GM18858 (cell line): ENCODE measurements around the gene GPR158.

Experiments used
- ATAC-seq: cut with Tn5 transposase; IDR thresholded peaks from one replicate; pipeline ENCODE4 v1.9.1; 2021; ENCODE audit not compliant: unreplicated experiment

The GPR158 gene

DNA sequence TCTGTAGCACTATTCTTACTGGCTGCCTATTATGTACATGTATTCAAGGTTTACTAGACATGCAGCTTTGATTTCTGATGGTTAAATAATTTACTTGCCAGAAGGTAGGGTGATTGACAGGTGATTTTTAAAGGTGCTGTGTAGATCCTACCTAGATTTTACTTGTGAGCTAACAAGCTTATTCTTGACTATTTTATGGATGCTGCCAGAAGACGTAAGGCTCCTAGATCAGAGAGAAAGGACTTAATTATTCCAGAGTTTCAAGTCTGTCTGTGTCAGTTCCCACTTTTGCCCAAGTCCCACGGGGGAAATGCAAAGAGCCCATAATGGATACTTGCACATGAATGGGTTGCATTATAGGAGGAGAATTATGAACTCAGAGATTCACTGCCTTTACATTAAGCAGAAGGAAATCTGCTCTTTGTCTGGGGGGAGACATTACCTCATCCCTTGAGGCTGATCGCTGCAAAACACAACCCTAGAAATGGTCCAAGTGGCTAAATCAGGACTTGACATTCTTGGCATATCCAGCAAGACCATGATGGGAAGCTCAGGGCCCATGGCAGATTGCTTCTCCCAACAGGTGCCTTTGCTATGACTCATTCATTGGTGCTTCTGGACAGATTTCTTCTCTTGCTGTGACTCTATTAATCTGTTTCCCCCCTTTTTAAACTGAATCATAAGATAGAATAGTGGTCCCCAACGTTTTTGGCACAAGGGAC is 32.1 kb downstream of the GPR158 start:
- no peak for ATAC-seq

GRCh38 chr10:25209618-25210017 is 34.8 kb downstream of the GPR158 start:
- no peak for ATAC-seq

GRCh38 chr10:25210265-25210664 is 35.5 kb downstream of the GPR158 start:
- ATAC-seq: no peak

DNA sequence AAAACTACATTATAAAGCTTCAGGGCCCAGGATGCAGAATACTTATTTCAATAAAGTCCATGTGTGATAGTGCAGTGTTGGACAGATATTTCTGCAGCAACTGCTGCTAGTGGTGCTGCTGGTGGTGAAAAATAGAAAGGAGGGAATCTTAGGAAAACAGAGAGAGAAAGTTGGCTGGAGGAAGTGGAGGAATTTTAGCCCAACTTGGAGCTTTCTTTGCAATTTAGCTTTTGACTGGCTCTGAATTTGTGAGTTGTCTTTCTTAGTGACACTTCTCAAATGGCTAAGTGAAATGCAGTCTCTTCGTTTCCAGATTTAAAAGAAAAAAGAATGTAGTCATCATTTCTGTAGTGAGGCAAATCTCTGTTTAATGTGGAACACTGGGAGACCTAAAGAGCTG is 45.4 kb downstream of the GPR158 start:
- no peak for ATAC-seq

DNA sequence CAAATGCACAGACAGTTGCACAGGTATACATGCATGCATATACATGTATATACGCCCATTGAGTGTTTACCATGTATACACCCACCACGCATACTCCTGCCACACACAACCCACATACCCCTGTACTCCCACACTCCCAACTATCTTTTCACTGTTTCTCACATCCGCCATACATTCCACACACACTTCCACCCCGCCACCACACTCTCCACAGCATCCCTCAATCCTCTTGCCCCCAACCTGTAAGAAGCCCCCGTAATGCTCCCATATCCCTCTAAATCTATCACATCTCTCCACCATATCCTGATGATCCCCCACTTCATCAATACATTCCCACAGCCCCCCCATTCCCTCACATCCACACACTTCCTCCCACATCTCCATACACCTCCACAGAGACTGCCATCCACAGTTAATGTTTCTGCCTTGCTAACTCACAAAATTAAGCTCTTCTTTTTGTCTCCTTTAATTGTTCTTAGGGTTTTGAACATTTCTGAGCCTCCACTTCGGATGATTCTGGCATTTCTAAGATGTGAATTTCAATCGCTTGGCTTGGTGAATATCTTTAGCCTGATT is 47.4 kb downstream of the GPR158 start:
- ATAC-seq: no peak

DNA sequence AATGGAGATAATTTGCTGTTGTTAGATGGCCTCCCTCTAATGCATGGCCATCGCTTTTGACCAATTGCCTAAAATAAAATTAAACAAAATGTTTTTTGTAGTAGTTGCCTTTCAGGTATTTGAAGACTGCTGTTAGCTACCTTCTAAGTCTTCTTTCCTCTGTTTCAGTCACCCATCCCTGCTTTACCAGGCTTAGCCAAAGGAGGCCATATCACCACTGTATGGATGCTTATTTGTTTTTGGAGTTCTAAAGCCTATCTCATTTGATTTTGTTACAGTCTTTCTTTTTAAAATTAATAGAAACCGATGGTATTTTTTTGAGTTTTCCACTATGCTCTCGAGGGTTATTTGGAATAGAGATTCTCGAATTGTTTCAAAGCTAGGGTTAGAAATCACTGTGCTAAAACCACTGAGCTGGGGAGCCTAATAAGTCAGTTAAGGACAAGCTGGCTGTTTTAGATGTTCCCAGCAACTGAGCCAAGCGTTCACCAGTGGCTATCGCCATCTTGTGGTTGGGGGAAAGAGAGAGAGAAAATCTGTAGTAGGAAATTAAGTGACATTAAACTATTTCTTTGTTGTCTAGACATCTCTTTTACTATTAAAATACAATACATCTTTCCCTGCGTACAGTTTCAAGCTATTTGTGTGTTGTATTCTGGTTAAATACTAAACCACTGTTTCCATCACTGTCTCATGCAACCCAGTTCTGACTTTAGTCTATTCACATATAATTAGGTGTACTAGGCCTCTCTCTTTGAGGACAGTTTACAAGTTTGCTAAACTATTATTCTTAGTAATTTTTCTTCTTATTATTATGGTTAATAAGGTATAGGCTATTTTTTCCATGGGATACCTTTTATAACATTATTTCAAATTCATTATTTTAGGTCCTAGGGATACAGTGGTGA is 52.2 kb downstream of the GPR158 start:
- no peak for ATAC-seq

DNA sequence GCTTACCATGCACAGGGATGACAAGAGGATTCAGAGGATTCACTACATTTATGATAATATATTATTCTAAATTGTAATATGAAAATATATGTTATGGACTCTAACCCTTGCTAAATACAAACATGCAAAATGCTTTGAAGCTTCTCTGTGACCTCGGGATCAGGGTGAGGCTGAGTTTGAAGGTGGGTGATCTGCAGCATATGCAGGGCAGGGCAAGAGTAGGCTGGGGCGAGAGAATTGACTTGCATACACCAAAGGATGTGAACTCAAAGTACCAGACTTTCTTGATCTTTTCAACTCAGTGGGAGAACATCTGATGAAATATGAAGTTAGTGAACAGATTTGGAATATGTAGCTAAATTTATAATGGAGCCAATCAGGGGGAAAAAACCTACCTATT is 57.0 kb downstream of the GPR158 start:
- no peak for ATAC-seq

- no peak for ATAC-seq
Measured at GRCh38 chr10:25232204-25232603, 57.4 kb downstream of the GPR158 start.

DNA sequence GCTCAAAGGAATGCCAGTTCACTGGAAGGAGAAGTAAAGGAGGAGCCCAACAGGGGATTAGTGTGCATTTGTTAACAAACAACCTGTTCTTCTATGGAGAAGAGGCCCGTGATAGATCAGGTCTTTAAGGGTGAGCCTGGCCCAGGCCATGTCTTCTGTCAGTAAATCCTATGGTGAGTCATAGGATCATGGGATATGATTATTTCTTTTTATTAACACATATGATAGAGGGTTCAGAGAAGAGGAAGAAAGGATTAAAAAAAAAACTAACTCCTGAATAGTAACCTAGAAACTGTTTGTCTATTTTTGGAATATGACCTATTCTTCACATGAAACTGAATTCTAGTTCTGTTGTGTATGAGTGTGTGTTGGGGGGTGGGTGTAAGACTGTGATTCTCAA is 70.4 kb downstream of the GPR158 start:
- no peak for ATAC-seq

DNA sequence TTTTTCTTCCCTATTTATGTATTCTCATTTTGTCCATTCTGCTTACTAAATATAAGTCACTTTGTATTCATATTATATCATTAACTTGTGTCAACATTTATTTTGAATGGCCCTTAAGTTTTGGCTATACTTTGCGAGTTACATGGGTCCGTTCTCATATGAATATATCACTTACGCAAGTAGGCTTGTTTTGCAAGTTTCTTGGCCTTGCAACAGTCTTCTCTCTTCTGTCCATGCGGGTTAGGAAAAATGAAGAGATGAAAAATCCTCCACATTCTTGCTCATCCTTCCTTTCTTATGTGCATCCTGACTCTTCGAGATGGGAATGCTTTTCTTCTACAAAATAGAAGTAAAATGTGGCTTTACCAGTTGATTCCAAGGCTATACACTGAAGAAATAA is 82.8 kb downstream of the GPR158 start:
- no peak for ATAC-seq

DNA sequence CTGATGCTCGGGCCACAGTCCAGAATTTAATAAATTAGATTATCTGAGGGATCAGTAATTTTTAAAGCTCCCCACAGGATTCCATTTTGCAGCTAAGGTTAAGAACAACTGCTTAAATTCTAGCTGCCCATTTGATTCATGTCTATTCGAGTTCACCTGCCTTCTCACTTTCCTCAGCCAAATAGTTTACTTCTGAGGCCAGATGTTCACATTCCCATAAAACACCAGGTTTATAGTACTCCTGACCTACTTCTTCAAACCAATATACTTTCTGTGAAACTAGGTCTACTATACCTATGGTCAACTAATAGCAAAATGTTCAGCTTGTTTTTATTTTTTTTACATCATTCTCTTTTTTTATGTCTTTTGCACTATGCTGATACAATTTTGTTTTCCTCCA is 86.3 kb downstream of the GPR158 start:
- ATAC-seq: no peak

GRCh38 chr10:25261558-25261957 is 86.8 kb downstream of the GPR158 start:
- ATAC-seq: no peak

- no peak for ATAC-seq
Measured at GRCh38 chr10:25263931-25264330, 89.1 kb downstream of the GPR158 start.

DNA sequence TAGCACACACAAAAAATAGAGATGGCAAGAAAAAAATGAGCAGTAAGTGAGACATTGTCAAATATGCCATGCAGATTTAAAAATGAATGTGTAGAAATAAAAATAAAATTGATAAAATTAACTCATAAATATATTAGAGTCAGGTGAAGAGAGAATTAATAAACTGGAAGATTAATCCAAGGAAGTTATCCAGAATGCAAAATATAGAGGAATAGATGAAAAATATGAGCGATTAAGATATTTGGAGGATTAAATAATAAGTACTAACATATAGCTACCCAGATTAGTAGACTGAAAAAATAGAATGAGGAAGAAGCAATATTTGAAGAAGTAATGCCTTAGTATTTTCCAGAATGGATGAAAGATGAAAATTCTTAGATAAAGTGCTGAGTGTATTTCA is 103.4 kb downstream of the GPR158 start:
- ATAC-seq: no peak

DNA sequence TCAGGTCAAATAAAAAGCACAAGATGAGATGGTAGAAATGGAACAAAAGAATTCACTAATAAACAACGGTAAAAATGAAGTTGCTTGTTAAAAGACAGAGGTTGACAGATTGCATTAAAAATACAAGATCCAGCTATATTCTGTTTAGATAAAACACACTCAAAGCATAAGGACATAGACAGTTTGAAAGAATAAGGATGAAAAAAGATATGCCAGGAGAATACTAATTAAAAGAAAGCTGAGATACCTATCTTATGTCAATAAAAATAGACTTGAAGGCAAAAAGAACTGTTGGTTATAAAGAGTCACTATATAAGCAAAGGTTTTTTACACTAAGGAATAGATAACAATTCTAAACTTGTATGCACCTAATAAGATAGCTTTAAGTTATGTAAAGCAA is 105.3 kb downstream of the GPR158 start:
- ATAC-seq: no peak

- no peak for ATAC-seq
Measured at GRCh38 chr10:25280573-25280972, 105.8 kb downstream of the GPR158 start.

GRCh38 chr10:25285809-25286208 is 111.0 kb downstream of the GPR158 start:
- ATAC-seq: no peak

- ATAC-seq: no peak
Measured at GRCh38 chr10:25288181-25288580, 113.4 kb downstream of the GPR158 start.

DNA sequence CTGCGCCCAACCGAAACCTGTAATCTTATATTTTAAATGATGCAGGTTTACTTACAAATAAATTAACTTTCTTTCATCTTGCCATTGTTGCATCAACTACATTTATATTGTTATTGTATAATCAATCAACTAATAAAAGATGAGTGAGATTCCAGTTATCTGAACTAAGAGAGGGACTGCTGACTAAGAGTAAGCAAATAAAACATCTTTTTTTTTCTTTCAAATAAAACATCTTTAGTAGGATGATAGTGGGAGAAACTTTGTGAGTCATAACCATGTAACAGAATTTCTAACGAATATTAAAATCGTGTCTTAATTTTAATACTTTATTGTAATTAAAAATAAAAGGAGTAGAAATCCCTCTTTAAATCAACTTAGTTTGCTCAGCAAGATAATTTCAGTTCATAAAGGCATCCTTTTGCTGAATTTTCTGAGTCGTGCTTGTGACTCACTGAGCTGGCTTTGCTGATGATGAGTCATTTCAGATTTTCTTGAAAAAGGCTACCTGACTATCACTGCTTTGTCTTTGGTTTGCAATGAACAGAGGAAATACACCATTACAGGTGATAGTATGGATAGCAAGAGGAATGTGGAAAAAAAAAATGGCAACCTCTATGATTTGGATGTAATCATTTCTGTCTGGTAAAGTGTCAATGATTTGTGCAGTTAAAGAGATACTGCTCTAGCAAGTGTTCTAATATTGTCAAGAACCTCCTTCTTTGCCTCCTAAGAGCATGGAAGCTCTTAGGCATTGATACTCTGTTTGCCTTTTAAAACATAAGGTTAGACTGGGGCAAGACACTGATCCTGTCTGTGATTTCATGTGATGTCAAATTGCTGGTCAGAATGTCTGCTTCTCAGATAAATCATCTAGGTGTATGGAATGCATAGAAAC is 119.5 kb downstream of the GPR158 start:
- ATAC-seq: no peak

DNA sequence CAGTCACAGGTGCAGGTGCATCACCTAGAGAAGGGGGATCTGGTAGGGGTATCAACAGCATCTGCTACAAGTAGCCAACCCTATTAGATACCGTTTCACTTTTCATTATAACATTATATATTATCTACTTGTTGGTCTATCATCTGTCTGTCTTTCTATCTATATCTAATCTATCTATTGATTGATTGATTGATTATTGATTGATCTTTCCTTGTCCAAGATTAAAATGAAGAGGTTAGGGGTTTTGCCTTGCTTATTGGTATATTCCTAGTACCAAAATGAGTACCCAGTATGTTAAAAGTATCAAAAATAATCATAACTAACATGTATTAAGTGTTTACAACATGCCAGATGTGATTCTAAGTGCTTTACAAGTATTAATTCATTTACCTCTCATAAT is 121.5 kb downstream of the GPR158 start:
- no peak for ATAC-seq

DNA sequence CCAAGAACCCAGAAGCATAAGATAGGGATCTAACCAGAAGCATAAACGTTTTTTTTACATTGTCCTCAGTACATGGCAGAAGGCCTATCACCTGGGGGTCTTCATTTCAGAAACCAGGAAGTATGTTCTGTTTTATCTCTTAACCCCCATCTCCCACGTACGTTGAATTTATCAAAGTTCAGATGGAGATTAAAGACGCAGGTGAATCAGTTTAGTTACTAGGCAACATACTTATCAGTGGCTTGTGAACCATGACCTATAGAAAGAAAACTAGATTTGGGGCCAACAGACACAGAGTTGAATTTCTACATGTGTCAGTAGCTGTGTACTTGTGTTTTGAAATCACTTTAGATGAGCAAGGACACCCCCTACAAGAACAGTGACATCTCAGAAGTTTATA is 122.7 kb downstream of the GPR158 start:
- no peak for ATAC-seq
